DND-41 (cell line): ENCODE data around the gene ACAD11.

ENCODE experiments used
- ATAC-seq: fragments of 200-7000 bp; cut with Tn5 transposase; 3 replicates; pipeline ENCODE4 v1.9.1; 2021; ENCODE audit warnings: low read depth; ENCODE audit not compliant: insufficient read depth
- DNase-seq: peaks from one replicate; pipeline ENCODE4 v3.0.0-alpha.2; 2020
- H2AFZ ChIP-seq: 2 replicates; pipeline ENCODE4 v1.6.0; 2012; ENCODE audit warnings: low read depth, low read length
- H3K27ac ChIP-seq: 2 replicates; pipeline ENCODE4 v1.5.1; 2012; ENCODE audit warnings: low read length, inconsistent platforms
- H3K27me3 ChIP-seq: fragments of 200-600 bp; sonication (generic); 2 replicates; pipeline ENCODE4 v1.6.0; 2012; ENCODE audit warnings: low read length, mild to moderate bottlenecking, inconsistent platforms; ENCODE audit not compliant: insufficient read depth, poor library complexity
- H3K36me3 ChIP-seq: 2 replicates; pipeline ENCODE4 v1.5.1; 2012; ENCODE audit warnings: low read length, inconsistent platforms; ENCODE audit not compliant: insufficient read depth
- H3K4me1 ChIP-seq: 2 replicates; pipeline ENCODE4 v1.5.1; 2012; ENCODE audit warnings: mild to moderate bottlenecking, low read length; ENCODE audit not compliant: insufficient read depth
- H3K4me2 ChIP-seq: 2 replicates; pipeline ENCODE4 v1.6.0; 2012; ENCODE audit warnings: mild to moderate bottlenecking, moderate library complexity, low read length, inconsistent platforms; ENCODE audit not compliant: insufficient read depth
- H3K4me3 ChIP-seq, 2 experiments: fragments of 200-600 bp in 1 of 2; shearing (Covaris generic) in 1 of 2; 2 replicates each; pipeline ENCODE4 v1.5.1; 2012 to 2016; ENCODE audit warnings: inconsistent platforms in 2 of 2, low read length in 2 of 2, mild to moderate bottlenecking in 2 of 2, low read depth in 1 of 2, moderate library complexity in 1 of 2
- H3K79me2 ChIP-seq: 2 replicates; pipeline ENCODE4 v1.6.0; 2012; ENCODE audit warnings: low read length, inconsistent platforms; ENCODE audit not compliant: insufficient read depth
- H3K9ac ChIP-seq: 2 replicates; pipeline ENCODE4 v1.6.0; 2012; ENCODE audit warnings: low read depth, mild to moderate bottlenecking, inconsistent platforms, low read length, moderate library complexity
- H3K9me3 ChIP-seq: 2 replicates; pipeline ENCODE4 v1.5.1; 2012; ENCODE audit warnings: low read length, moderate library complexity, mild to moderate bottlenecking, inconsistent platforms; ENCODE audit not compliant: insufficient read depth, severe bottlenecking
- H4K20me1 ChIP-seq: 2 replicates; pipeline ENCODE4 v1.6.0; 2012; ENCODE audit warnings: low read length; ENCODE audit not compliant: insufficient read depth
- CTCF ChIP-seq: IDR thresholded peaks from 2 replicates; pipeline ENCODE4 v1.5.1; 2012; ENCODE audit warnings: borderline replicate concordance, low read length, moderate library complexity, mild to moderate bottlenecking; ENCODE audit not compliant: poor library complexity, severe bottlenecking; ENCODE audit errors: extremely low read depth
- EZH2 ChIP-seq: IDR thresholded peaks from 3 replicates; pipeline ENCODE4 v1.6.1; 2012; ENCODE audit warnings: borderline replicate concordance, low read depth, mild to moderate bottlenecking, moderate library complexity, low read length, inconsistent platforms; ENCODE audit not compliant: severe bottlenecking

The ACAD11 gene

GRCh38 chr3:132539681-132540080 lies 119.9 kb downstream of the ACAD11 start:
- no peak for DNase-seq
- Histone ChIP-seq H3K4me2 (no peak overlapping the region), H3K79me2 (no peaks in the 10 kb centered on the region), H2AFZ (no peak overlapping the region), H3K9me3 (no peaks in the 10 kb centered on the region), H3K27ac (no peak overlapping the region), H3K36me3 (peaks cover 58% of the 10 kb centered on the region), H3K4me3 (no peak overlapping the region), H3K4me1 (no peaks in the 10 kb centered on the region), H4K20me1 (peaks cover 4% of the 10 kb centered on the region; the same call in 1 of the 2 replicates), H3K9ac (no peak overlapping the region), H3K27me3 (no peaks in the 10 kb centered on the region)
- TF ChIP-seq CTCF (no peak), EZH2 (no peak)
- no peak for ATAC-seq

GRCh38 chr3:132538072-132538471 lies 121.5 kb downstream of the ACAD11 start:
- no peaks in the 10 kb centered on the region for H3K79me2 ChIP-seq
- TF ChIP-seq EZH2 (no peak), CTCF (no peak)
- H3K27ac ChIP-seq: no peak overlapping the region
- no peaks in the 10 kb centered on the region for H3K4me1 ChIP-seq
- H3K9ac ChIP-seq: no peak overlapping the region
- H3K27me3 ChIP-seq: no peaks in the 10 kb centered on the region
- H4K20me1 ChIP-seq: peaks cover 4% of the 10 kb centered on the region; the same call in 1 of the 2 replicates
- DNase-seq: no peak
- no peak overlapping the region for H2AFZ ChIP-seq
- no peak overlapping the region for H3K4me2 ChIP-seq
- ATAC-seq: no peak
- no peaks in the 10 kb centered on the region for H3K9me3 ChIP-seq
- no peak overlapping the region for H3K4me3 ChIP-seq
- H3K36me3 ChIP-seq: peaks cover 73% of the 10 kb centered on the region

GRCh38 chr3:132537297-132537696 lies 122.3 kb downstream of the ACAD11 start:
- peaks cover 75% of the 10 kb centered on the region for H3K36me3 ChIP-seq

More at GRCh38 chr3:132537297-132537696, 122.3 kb downstream of the ACAD11 start:
- no peak overlapping the region for H3K4me2 ChIP-seq
- H3K9me3 ChIP-seq: no peaks in the 10 kb centered on the region
- no peak overlapping the region for H2AFZ ChIP-seq
- no peak overlapping the region for H3K9ac ChIP-seq
- H3K4me1 ChIP-seq: no peaks in the 10 kb centered on the region
- H3K79me2 ChIP-seq: no peaks in the 10 kb centered on the region
- H3K27ac ChIP-seq: no peak overlapping the region
- DNase-seq (no peak), ATAC-seq (no peak)
- H4K20me1 ChIP-seq: peaks cover 4% of the 10 kb centered on the region; the same call in 1 of the 2 replicates
- no peak overlapping the region for H3K4me3 ChIP-seq
- no peaks in the 10 kb centered on the region for H3K27me3 ChIP-seq
- TF ChIP-seq EZH2 (no peak), CTCF (no peak)
